Stimulated activated CD8-positive, alpha-beta memory T cell treated with anti-CD3 and anti-CD28 coated beads, Interleukin-15, amount 100 ng/mL, for 48 hours (primary cell): ENCODE measurements around the gene PREX1.

Experiments used
- DNase-seq, 2 donors: peaks; one replicate each; pipeline ENCODE4 v3.0.0-alpha.2; 2020; ENCODE audit warnings: low read depth in 2 of 2

Gene PREX1

GRCh38 chr20:48719598-48720255 is 108.1 kb downstream of the PREX1 start:
- no peak for DNase-seq

GRCh38 chr20:48718786-48719578 is 108.8 kb downstream of the PREX1 start:
- peak; percentile 49 to 57 for DNase-seq

DNA sequence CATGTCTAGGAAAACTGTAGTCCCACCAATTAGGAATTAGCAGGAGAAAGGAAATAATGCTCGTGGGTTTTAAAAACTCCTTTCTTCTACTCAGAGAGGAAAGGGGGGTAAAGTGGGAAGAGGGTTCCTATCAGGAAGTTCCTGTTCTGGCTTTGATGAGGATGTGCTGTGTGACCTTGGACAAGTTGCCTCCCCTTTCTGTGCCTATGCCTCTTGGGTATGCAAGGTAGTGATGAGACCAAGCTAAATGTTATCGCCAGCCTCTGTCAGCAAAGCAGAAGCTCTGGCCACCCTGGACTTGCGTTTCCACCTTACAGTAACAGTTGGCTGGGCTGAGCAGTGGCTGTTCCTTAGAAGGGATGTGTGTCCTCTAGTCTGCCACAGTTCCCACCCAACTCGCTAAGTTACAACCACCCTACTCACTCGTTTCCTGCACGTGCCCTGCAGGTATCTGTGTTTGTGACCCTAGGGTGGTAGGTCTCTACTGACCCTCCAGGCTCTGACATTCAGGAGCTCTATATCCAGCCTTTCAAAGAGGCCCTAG is 110.0 kb downstream of the PREX1 start:
- DNase-seq = no peak

DNA sequence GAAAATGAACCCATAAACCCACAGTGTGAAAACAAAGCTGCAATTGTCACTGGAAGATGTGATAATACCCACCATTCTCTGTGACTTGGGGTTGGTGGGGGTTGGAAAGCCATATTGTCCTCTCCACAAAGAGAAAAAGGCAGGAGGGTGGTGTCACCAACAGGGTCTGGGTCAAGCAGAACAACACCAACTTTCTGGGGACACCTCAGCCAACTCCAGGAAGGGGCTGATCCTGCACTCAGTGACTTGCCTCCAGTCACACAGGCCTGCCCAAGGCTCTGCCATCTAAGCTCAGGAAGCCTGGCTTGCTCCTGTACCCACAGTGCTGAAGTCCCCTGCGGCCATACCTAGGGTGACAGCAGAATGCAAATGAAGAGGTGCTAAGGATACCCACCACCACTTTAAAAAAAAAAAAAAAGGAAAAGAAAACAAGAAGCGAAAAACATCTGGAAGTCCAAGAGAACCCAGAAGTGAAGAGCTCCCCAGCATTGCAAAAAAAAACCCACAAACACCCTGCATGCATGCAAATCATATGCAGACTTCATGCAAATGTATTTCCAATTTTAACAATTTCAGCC is 110.6 kb downstream of the PREX1 start:
- no peak for DNase-seq

DNA sequence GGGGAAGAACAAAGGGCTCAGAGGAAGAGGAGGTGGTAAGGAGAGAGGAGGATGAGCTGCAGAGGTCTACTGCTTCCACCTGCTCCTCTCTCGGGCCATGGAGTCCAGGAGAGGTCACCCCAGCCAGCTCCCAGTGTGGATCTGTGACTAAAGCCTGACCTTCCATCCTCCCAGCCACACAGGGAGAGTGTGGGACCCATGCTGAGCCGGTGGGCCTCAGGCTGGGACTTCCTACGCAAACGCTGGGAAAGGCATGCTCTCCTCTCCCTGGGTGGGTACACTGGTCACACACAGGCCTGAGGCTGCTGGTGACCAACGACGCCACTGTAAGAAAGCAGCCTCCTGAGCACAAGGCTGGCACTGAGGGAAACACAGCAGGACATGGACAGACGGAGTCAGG is 111.3 kb downstream of the PREX1 start:
- no peak for DNase-seq

DNA sequence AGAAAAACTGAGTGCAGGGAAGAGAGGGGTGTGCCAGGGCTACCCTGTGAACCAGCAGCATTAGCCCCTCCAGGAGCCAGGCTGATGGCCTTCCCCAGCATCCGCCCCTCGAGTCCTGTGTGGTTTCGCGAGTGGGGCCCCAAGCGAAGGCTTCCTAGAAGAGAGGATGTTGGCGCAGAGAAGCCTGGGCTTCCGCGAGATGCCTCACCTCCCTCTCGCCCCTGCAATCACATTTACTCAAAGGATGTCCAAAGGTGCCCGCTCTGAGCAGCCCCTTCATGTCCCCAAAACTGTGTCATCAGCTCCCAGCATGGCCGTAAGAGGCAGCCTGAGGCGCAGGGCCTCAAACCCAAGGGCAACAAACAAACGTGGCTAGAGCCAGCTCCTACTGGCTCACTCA is 111.7 kb downstream of the PREX1 start:
- peak; percentile 66 to 70 for DNase-seq

DNA sequence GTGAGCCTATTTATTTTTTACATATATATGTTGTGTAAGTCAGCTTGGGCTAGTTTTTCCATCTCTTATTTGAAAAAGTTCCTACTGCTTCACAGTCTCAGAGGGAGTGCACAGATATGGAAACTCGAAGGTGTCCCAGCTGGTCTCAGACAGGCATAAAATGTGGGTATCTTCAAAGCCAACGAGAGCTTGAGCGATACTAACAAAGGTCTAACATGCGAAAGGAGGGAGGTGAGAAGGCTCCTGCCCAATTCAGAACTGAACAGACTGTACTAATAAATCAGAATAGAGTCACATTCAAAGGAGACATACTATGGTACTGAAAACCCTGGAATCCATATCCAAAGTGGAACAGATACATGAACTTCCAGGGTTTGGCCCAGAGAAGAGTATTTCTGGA is 113.0 kb downstream of the PREX1 start:
- DNase-seq = no peak

DNA sequence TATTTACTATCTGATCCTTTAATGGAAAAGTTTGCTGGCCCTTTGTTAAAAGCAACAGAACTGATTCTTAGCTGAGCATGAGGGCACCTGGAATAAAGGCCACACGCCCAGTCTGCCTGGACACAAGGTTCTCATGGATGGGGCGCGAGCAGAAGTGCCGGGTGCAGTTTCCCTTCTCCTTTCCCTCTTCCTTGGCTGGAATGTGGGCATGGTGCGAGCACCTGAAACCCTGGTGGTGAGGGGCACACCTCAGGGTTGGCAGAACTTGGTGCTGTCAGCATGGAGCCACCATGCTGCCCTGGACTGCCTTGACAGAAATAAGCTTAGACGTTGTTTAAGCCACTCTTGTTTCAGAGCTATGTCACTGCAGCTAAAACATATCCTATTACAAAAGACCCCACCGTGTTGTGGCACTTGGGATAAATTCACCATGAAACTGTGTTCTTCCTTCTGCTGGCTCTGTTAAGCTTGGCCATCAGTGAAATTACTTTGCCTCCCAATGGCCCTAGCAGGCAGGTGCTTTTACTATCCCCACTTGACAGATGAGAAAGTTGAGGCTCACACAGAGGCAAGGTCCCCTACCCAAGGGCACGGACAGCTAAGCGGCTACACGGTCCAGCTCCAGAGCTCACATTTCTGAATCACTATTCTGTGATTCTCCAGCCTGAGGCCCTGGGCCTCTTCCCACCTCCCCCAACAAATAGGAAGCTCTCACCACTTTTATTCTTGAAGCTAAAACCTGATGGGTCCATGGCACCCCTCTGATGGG is 115.9 kb downstream of the PREX1 start:
- no peak for DNase-seq

DNA sequence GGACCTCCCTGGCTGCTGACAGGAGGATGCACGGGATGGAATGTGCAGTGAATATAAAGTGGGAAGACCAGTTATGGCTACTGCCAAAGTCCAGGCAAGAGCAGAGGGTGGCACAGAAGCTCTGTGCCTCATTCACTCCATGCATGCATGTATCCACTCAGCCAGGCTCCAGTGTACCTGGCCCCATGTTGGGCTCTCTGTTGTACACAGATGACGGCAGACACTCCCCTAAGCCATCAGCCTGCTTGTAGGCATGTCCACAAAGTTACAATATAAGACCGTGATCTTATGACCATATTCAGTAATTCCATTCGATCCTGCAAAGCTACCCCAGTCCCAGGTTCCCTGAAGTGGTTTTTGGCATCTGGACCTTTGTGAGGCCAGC is 116.8 kb downstream of the PREX1 start:
- no peak for DNase-seq

- DNase-seq = no peak
Observed at GRCh38 chr20:48710341-48711043, 117.3 kb downstream of the PREX1 start.

DNA sequence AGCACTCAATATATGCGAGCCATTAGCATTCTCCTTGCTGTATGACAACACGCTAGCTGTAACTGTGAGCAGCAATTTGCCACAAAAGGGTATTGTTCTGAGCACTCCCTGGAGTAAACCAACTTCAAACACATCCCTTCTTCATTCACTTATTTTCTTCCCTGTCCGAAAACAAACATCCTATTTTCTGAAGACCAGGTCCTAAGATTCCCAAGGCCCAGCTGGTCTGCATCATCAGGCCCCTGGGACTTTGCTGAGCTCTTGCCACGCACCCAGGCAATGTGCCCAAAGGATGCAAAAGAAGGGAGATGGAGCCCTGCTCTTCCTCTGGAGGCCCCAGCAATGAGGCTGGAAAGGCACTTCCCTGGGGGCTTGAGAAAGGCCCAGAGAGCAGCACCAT is 118.1 kb downstream of the PREX1 start:
- no peak for DNase-seq

DNA sequence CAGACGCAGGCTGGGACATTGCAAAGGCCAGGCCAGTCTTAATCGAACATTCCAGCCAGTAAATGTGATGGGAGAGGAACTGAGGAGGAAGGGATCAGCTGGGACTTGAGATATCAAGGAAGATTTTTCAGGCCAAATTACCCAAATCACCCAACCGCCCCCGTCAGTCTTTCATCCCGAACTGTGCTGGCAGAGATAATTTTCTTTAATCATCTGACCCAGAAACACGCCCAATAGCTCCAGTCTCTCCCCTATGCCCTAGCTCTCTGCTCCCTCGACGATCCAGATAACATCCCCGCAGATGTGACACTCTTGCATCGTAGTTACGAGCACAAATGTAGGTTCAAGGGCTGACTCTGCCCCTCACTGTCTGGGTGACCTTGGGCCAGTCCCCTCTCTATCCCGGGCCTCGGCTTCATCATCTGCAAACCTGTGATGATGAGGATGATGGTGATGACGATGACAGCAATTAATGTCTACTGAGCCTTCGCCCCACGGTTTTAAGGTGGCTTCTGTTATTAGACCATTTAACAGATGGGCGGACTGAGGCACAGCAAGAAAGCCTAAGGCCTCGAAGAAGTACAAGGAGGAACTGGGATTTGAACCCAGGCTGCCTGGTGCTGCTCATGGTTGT is 118.6 kb downstream of the PREX1 start:
- no peak for DNase-seq

DNA sequence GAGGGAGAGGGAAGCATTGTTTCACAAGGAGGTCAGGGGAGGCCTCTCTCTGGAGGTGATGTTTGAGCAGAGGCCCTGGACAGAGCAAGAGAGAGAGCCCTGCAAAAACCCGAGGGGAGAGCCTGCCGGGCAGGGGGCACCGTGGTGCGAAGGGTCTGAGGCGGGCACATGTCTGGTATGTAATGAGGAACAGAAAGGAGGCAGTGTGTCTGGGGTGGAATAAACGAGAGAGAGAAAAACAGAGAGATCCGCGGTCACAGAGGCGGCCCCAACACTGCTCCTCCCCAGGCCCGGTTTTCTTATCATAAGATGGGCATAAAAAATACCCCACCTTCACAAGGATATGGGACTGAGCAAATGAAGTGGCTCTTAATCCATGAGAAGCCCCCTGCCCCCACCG is 119.2 kb downstream of the PREX1 start:
- no peak for DNase-seq

DNA sequence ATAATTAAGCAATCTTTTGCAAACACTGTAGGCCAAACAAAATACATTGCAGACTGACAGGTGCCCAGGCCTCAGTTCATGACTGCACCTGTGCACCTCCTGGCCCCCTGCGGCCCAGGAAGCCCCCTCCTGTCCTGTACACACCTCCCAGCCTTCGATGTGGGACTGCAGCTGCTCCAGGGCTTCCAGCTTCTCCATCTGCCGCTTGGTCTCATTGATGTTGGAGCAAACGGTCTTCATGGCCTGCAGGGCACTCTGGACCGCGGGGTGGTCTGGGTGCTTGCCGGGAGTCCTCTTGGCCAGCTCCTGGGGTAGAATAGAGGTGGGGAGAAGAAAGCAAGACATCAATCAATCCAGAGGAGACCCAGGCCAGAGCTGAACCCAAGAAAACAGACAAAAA is 119.7 kb downstream of the PREX1 start:
- no peak for DNase-seq

- DNase-seq = no peak
Observed at GRCh38 chr20:48706710-48707365, 121.0 kb downstream of the PREX1 start.

DNA sequence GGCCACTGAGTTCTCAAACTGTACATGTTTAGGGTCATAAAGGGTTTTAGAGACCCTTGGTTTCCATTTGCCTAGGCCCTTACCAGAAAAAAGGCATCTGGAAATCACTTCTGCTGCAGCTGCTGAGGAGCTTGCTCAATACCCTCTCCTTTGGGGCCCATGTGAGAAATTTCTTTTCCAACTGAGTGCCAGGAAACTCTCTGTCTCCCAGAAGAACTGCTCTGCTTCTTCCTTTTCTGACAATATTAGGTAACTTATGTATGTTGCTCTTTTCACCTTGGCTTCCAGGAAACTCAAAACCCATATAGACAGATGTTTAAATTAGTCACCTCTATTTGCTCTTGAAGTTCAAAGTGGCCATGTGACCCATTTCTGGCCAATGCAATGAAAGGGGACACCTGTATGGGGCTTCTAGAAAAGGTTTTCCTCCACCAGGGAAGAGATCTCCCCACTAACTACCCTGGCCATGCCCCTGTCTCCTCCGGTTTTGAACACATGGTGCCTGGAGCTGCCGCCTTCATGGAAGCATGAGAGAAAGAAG is 121.6 kb downstream of the PREX1 start:
- no peak for DNase-seq

DNA sequence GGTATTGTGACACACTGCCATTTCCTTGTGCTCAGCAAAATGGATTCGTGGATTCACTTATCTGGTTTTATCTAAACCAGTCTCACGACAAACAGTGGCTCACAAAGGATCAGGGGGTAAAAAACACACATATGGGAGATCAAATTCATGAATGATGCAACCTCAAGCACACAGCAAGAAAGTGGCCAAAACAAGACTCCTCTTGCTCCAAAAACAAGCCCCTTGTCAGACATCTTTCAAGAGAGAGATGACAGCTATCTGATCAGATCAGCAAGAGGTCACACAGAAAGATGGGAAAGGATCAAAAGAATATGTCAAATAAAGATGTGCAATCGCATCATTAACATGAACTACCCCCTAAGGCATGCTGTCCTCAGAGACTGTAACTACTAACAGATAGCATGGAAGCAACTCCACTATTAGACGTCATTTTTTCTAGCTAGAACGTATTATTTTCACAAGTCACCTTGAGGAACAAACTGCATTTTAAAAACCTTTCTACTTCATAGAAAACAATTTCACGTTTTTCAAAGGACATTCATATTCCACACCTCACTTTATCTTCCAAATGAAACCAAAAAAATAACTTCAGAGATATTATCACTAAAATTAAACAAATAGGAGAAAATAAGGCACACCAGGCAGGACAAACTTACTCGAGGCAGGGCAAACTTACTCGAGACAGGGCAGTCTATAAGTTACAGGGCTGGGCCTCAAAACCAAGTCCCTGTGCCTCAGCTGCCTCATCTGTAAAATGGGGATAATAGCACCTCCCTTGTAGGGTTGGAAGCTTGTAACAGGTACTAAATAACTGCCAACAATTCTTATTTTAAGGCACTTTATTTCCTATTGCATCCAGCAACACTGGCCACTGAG is 122.3 kb downstream of the PREX1 start:
- DNase-seq = no peak

GRCh38 chr20:48704761-48705160 is 123.0 kb downstream of the PREX1 start:
- no peak for DNase-seq
